DOHH2 (cell line): Measurements from ENCODE around the gene TREH.
A peak's percentile ranks its signal among the peaks of the same experiment; 100 is the strongest.

Source experiments
- H3F3A ChIP-seq: fragments of 200-600 bp; sonication (generic), shearing (Covaris generic); 2 replicates; pipeline ENCODE4 v1.6.0; 2016; ENCODE audit warnings: antibody characterized with exemption, mild to moderate bottlenecking; ENCODE audit not compliant: control insufficient read depth, insufficient read depth
- H3K27ac ChIP-seq: fragments of 200-600 bp; sonication (generic); 2 replicates; pipeline ENCODE4 v1.5.1; 2014; ENCODE audit warnings: low read depth, mild to moderate bottlenecking, low read length, moderate library complexity
- H3K27me3 ChIP-seq: fragments of 200-600 bp; sonication (generic); 2 replicates; pipeline ENCODE4 v1.6.1; 2014; ENCODE audit warnings: mild to moderate bottlenecking, low read length, mixed read lengths; ENCODE audit not compliant: control insufficient read depth
- H3K36me3 ChIP-seq: fragments of 200-600 bp; sonication (generic); 2 replicates; pipeline ENCODE4 v1.6.1; 2014; ENCODE audit warnings: mild to moderate bottlenecking, low read length, moderate library complexity, mixed read lengths; ENCODE audit not compliant: control insufficient read depth
- H3K4me1 ChIP-seq: fragments of 200-600 bp; sonication (generic); 2 replicates; pipeline ENCODE4 v1.6.1; 2014; ENCODE audit warnings: mild to moderate bottlenecking, low read length, mixed read lengths; ENCODE audit not compliant: control insufficient read depth
- H3K4me2 ChIP-seq: fragments of 200-600 bp; sonication (generic); 2 replicates; pipeline ENCODE4 v1.6.0; 2014; ENCODE audit warnings: mild to moderate bottlenecking, low read length, moderate library complexity
- H3K4me3 ChIP-seq: fragments of 200-600 bp; sonication (generic); 2 replicates; pipeline ENCODE4 v1.5.1; 2014; ENCODE audit warnings: mild to moderate bottlenecking, low read length, mixed read lengths
- H3K79me2 ChIP-seq: fragments of 200-600 bp; sonication (generic); 2 replicates; pipeline ENCODE4 v1.6.1; 2014; ENCODE audit warnings: mild to moderate bottlenecking, low read length, mixed read lengths; ENCODE audit not compliant: control insufficient read depth
- H3K9me2 ChIP-seq: fragments of 200-600 bp; sonication (generic); replicated peaks from 2 replicates; pipeline ENCODE4 v1.6.1; 2014; ENCODE audit warnings: mild to moderate bottlenecking, low read length, mixed read lengths; ENCODE audit not compliant: control insufficient read depth
- H3K9me3 ChIP-seq: fragments of 200-600 bp; sonication (generic); 2 replicates; pipeline ENCODE4 v1.6.1; 2014; ENCODE audit warnings: antibody characterized with exemption, low read length, mixed read lengths; ENCODE audit not compliant: control insufficient read depth, insufficient read depth
- H4K20me1 ChIP-seq: fragments of 200-600 bp; sonication (generic); 2 replicates; pipeline ENCODE4 v1.6.0; 2014; ENCODE audit warnings: low read depth, mild to moderate bottlenecking, antibody characterized with exemption, low read length, moderate library complexity; ENCODE audit not compliant: control insufficient read depth, insufficient read depth
- CTCF ChIP-seq: fragments of 200-600 bp; sonication (generic); IDR thresholded peaks from one replicate; pipeline ENCODE4 v1.5.1; 2014; ENCODE audit warnings: antibody characterized with exemption, mild to moderate bottlenecking, low read depth, low read length; ENCODE audit not compliant: poor library complexity, severe bottlenecking
- EZH2phosphoT487 ChIP-seq: fragments of 200-600 bp; sonication (generic); IDR thresholded peaks from 2 replicates; pipeline ENCODE4 v1.6.1; 2017; ENCODE audit warnings: borderline replicate concordance, mild to moderate bottlenecking, antibody characterized with exemption, low read length, moderate library complexity, mixed read lengths

The TREH gene

DNA sequence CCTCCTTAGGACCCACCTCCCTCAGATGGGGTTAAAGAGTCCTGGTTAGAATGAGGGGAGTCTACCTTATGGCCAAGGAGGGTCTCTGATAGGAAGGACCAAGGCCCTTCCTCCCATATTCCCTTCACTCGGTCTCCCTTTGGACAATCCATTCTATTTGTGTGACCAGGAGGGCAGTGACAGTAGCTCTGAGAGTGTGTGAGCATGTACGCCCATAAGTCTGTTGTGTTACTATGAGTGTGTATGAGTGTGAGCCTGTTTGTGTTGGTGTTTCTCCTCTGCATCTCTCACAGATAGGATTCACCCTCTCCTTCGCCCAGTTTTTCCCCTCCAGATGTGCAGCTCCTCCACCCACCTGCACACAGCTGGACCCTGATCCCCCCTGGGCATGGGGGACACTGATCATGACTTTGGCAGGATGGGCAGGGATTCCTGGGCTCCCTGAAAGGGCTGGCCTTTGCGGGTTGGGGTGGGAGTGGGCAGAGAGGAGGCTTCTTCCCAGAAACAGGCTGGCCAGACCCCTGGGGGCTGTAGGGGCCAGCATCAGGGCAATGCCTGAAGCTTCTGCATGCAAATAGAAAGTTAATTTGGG lies 57.6 kb downstream of the TREH start:
- no peaks in the 10 kb centered on the region for H3K79me2 ChIP-seq
- H3K36me3 ChIP-seq = no peaks in the 10 kb centered on the region
- no peaks in the 10 kb centered on the region for H4K20me1 ChIP-seq
- H3K4me3 ChIP-seq = peak overlapping the region; percentile 55; the same call in 1 of the 2 replicates
- H3K9me2 ChIP-seq = no peaks in the 10 kb centered on the region
- H3K4me1 ChIP-seq = peaks cover 11% of the 10 kb centered on the region
- H3K4me2 ChIP-seq = peak overlapping the region; percentile 59
- no peak for TF ChIP-seq CTCF
- TF ChIP-seq EZH2phosphoT487 = no peak
- H3K27me3 ChIP-seq = peaks cover 46% of the 10 kb centered on the region
- no peaks in the 10 kb centered on the region for H3F3A ChIP-seq
- H3K9me3 ChIP-seq = no peaks in the 10 kb centered on the region
- no peak overlapping the region for H3K27ac ChIP-seq

DNA sequence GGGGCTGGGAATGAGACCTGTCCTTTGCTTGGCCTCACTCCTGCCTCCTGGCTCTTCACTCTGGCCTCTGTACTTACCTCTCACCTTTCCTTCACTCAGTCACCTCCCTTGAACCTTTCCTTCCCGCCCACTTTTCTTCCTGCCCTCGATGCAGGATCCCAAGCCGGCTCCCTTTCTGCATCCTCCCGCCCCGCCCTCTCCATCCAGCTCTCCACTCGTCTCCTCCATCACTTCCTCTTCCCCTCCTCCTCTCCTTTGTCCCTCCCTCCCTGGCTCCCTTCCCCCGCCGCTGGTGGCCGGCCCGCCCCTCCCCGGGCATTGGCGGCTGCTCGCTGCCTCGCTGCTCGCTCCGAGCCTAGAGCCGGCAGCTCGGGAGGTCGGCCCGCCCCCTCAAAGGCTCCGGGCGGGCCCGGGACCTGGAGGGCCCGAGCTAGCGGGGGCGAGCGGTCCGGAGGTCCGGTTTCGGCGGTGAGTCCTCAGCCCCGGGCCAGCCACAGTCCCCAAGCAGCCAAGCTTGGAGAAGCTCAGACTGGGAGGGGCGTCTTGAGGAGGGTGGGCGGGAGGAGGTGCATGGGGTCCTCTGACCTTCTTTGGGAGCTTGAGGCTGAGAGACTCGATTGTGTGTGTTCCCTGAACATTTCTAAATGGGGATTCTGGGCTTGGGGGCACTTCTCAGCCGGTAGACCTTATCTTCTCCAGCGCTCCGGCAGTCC lies 58.2 kb downstream of the TREH start:
- TF ChIP-seq CTCF = no peak
- TF ChIP-seq EZH2phosphoT487 = peak; percentile 77; the same call in 1 of the 2 replicates
- Histone ChIP-seq H4K20me1 (no peaks in the 10 kb centered on the region), H3K4me2 (peak overlapping the region; percentile 59), H3K4me3 (peak overlapping the region; percentile 55), H3K79me2 (no peaks in the 10 kb centered on the region), H3K36me3 (no peaks in the 10 kb centered on the region), H3K9me3 (no peaks in the 10 kb centered on the region), H3K4me1 (peaks cover 11% of the 10 kb centered on the region), H3K9me2 (no peaks in the 10 kb centered on the region), H3K27ac (no peak overlapping the region), H3F3A (no peaks in the 10 kb centered on the region), H3K27me3 (peaks cover 46% of the 10 kb centered on the region)

DNA sequence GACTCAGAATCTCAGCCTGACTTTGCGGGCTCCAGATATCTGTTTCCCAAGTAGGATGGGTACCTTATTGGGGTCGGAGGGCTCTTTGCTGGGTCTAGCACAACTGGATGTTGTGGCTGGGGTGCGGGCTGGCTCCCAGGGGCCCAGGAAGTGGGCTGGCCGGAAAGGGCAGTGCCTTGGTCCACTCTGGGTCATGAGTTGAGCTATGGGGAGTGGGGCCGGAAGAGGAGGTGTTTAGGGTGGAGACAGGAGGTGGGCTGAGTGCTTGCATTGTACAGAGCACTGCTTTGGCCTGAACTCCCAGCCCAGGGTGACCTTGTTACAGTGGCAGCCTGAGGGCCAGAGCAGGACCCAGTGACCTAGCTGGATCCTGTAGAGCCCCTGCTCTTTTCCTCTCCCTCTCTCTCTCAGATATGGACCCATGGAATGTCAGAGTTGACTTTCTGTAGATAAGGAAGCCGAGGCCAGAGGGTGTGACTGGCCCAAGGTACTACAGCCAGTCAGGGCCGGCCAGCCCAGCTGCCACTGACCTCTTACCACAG lies 58.9 kb downstream of the TREH start:
- H3K4me3 ChIP-seq = peak overlapping the region; percentile 55
- no peak overlapping the region for H3K27ac ChIP-seq

More for the DNA sequence above, 58.9 kb downstream of the TREH start:
- peak overlapping the region; percentile 59 for H3K4me2 ChIP-seq
- H3K4me1 ChIP-seq = peaks cover 11% of the 10 kb centered on the region
- peaks cover 46% of the 10 kb centered on the region for H3K27me3 ChIP-seq
- H3F3A ChIP-seq = no peaks in the 10 kb centered on the region
- H4K20me1 ChIP-seq = no peaks in the 10 kb centered on the region
- H3K9me3 ChIP-seq = no peaks in the 10 kb centered on the region
- TF ChIP-seq EZH2phosphoT487 (no peak), CTCF (no peak)
- no peaks in the 10 kb centered on the region for H3K36me3 ChIP-seq
- no peaks in the 10 kb centered on the region for H3K79me2 ChIP-seq
- H3K9me2 ChIP-seq = no peaks in the 10 kb centered on the region
